ENCODE data around the gene OR6J1.
"Not testable (repeated sequence)": the region's sequence is repeated elsewhere in the genome, so short reads cannot be mapped to it uniquely, and the experiment has no call there.

OR6J1 gene

GRCh38 chr14:22630486-22630885 lies 13.7 kb downstream of the OR6J1 start:
- Histone ChIP-seq H3K36me3 (ENCODE audit: insufficient read depth, low read length) (no peaks in the 10 kb centered on the region), H2AFZ (ENCODE audit: low read length, unreplicated experiment) (no peak overlapping the region), H3K79me2 (ENCODE audit: control insufficient read depth, insufficient read depth, low read length, unreplicated experiment) (no peaks in the 10 kb centered on the region), H3K27ac (ENCODE audit: low read depth, low read length) (no peak overlapping the region), H3K4me1 (ENCODE audit: control insufficient read depth, insufficient read depth, low read length, unreplicated experiment) (peaks cover 4% of the 10 kb centered on the region), H3K27me3 (ENCODE audit: insufficient read depth, low read length) (no peaks in the 10 kb centered on the region), H3K4me3 (ENCODE audit: low read depth, low read length) (no peak overlapping the region)

GRCh38 chr14:22630066-22630465 lies 14.1 kb downstream of the OR6J1 start:
- no peak overlapping the region for H3K27ac ChIP-seq (ENCODE audit: low read depth, low read length)
- peaks cover 4% of the 10 kb centered on the region for H3K4me1 ChIP-seq (ENCODE audit: control insufficient read depth, insufficient read depth, low read length, unreplicated experiment)
- no peaks in the 10 kb centered on the region for H3K27me3 ChIP-seq (ENCODE audit: insufficient read depth, low read length)
- no peaks in the 10 kb centered on the region for H3K36me3 ChIP-seq (ENCODE audit: insufficient read depth, low read length)
- H2AFZ ChIP-seq (ENCODE audit: low read length, unreplicated experiment) = no peak overlapping the region
- no peaks in the 10 kb centered on the region for H3K79me2 ChIP-seq (ENCODE audit: control insufficient read depth, insufficient read depth, low read length, unreplicated experiment)
- H3K4me3 ChIP-seq (ENCODE audit: low read depth, low read length) = no peak overlapping the region

GRCh38 chr14:22629361-22629760 lies 14.8 kb downstream of the OR6J1 start:
- Histone ChIP-seq H3K27me3 (ENCODE audit: insufficient read depth, low read length) (no peaks in the 10 kb centered on the region), H3K4me1 (ENCODE audit: control insufficient read depth, insufficient read depth, low read length, unreplicated experiment) (peaks cover 4% of the 10 kb centered on the region), H3K4me3 (ENCODE audit: low read depth, low read length) (no peak overlapping the region), H2AFZ (ENCODE audit: low read length, unreplicated experiment) (no peak overlapping the region), H3K79me2 (ENCODE audit: control insufficient read depth, insufficient read depth, low read length, unreplicated experiment) (no peaks in the 10 kb centered on the region), H3K36me3 (ENCODE audit: insufficient read depth, low read length) (no peaks in the 10 kb centered on the region), H3K27ac (ENCODE audit: low read depth, low read length) (no peak overlapping the region)

GRCh38 chr14:22627506-22628263 lies 16.5 kb downstream of the OR6J1 start:
- peaks cover 5% of the 10 kb centered on the region for H3K4me1 ChIP-seq (ENCODE audit: control insufficient read depth, insufficient read depth, low read length, unreplicated experiment)
- H3K79me2 ChIP-seq (ENCODE audit: control insufficient read depth, insufficient read depth, low read length, unreplicated experiment) = no peaks in the 10 kb centered on the region
- no peaks in the 10 kb centered on the region for H3K27me3 ChIP-seq (ENCODE audit: insufficient read depth, low read length)
- no peak overlapping the region for H2AFZ ChIP-seq (ENCODE audit: low read length, unreplicated experiment)
- no peak overlapping the region for H3K4me3 ChIP-seq (ENCODE audit: low read depth, low read length)
- no peaks in the 10 kb centered on the region for H3K36me3 ChIP-seq (ENCODE audit: insufficient read depth, low read length)
- no peak overlapping the region for H3K27ac ChIP-seq (ENCODE audit: low read depth, low read length)

- H3K36me3 ChIP-seq (ENCODE audit: insufficient read depth, low read length) = no peaks in the 10 kb centered on the region
- no peaks in the 10 kb centered on the region for H3K79me2 ChIP-seq (ENCODE audit: control insufficient read depth, insufficient read depth, low read length, unreplicated experiment)
- H2AFZ ChIP-seq (ENCODE audit: low read length, unreplicated experiment) = no peak overlapping the region
- H3K4me1 ChIP-seq (ENCODE audit: control insufficient read depth, insufficient read depth, low read length, unreplicated experiment) = peaks cover 13% of the 10 kb centered on the region
- no peak overlapping the region for H3K27ac ChIP-seq (ENCODE audit: low read depth, low read length)
- H3K27me3 ChIP-seq (ENCODE audit: insufficient read depth, low read length) = no peaks in the 10 kb centered on the region
- H3K4me3 ChIP-seq (ENCODE audit: low read depth, low read length) = no peak overlapping the region
Observed at GRCh38 chr14:22626590-22626989, 17.6 kb downstream of the OR6J1 start.

- no peaks in the 10 kb centered on the region for H3K79me2 ChIP-seq (ENCODE audit: control insufficient read depth, insufficient read depth, low read length, unreplicated experiment)
- H3K4me3 ChIP-seq (ENCODE audit: low read depth, low read length) = no peak overlapping the region
- H3K27me3 ChIP-seq (ENCODE audit: insufficient read depth, low read length) = no peaks in the 10 kb centered on the region
- no peak overlapping the region for H2AFZ ChIP-seq (ENCODE audit: low read length, unreplicated experiment)
- no peaks in the 10 kb centered on the region for H3K36me3 ChIP-seq (ENCODE audit: insufficient read depth, low read length)
- H3K27ac ChIP-seq (ENCODE audit: low read depth, low read length) = no peak overlapping the region
- H3K4me1 ChIP-seq (ENCODE audit: control insufficient read depth, insufficient read depth, low read length, unreplicated experiment) = peaks cover 9% of the 10 kb centered on the region
Observed at GRCh38 chr14:22623047-22623446, 21.1 kb downstream of the OR6J1 start.

GRCh38 chr14:22622255-22622654 lies 21.9 kb downstream of the OR6J1 start:
- Histone ChIP-seq H3K27ac (ENCODE audit: low read depth, low read length) (peak overlapping the region; percentile 57; the same call in 1 of the 2 replicates), H2AFZ (ENCODE audit: low read length, unreplicated experiment) (peak overlapping the region; percentile 81), H3K27me3 (ENCODE audit: insufficient read depth, low read length) (no peaks in the 10 kb centered on the region), H3K4me1 (ENCODE audit: control insufficient read depth, insufficient read depth, low read length, unreplicated experiment) (peaks cover 9% of the 10 kb centered on the region), H3K79me2 (ENCODE audit: control insufficient read depth, insufficient read depth, low read length, unreplicated experiment) (no peaks in the 10 kb centered on the region), H3K36me3 (ENCODE audit: insufficient read depth, low read length) (no peaks in the 10 kb centered on the region), H3K4me3 (ENCODE audit: low read depth, low read length) (no peak overlapping the region)

- not testable (repeated sequence) for H3K4me3 ChIP-seq (ENCODE audit: low read depth, low read length); H3K27ac ChIP-seq (ENCODE audit: low read depth, low read length); H3K27me3 ChIP-seq (ENCODE audit: insufficient read depth, low read length); H2AFZ ChIP-seq (ENCODE audit: low read length, unreplicated experiment); H3K79me2 ChIP-seq (ENCODE audit: control insufficient read depth, insufficient read depth, low read length, unreplicated experiment); H3K36me3 ChIP-seq (ENCODE audit: insufficient read depth, low read length)
- H3K4me1 ChIP-seq (ENCODE audit: control insufficient read depth, insufficient read depth, low read length, unreplicated experiment) = peaks cover 21% of the 10 kb centered on the region
Observed at GRCh38 chr14:22615765-22616164, 28.4 kb downstream of the OR6J1 start.

GRCh38 chr14:22614240-22614799 lies 29.8 kb downstream of the OR6J1 start:
- Histone ChIP-seq H3K4me1 (ENCODE audit: control insufficient read depth, insufficient read depth, low read length, unreplicated experiment) (peaks cover 21% of the 10 kb centered on the region), H3K79me2 (ENCODE audit: control insufficient read depth, insufficient read depth, low read length, unreplicated experiment) (no peaks in the 10 kb centered on the region), H2AFZ (ENCODE audit: low read length, unreplicated experiment) (no peak overlapping the region), H3K27me3 (ENCODE audit: insufficient read depth, low read length) (no peaks in the 10 kb centered on the region), H3K4me3 (ENCODE audit: low read depth, low read length) (peak overlapping the region; percentile 22; the same call in 1 of the 2 replicates), H3K27ac (ENCODE audit: low read depth, low read length) (peak overlapping the region; percentile 95), H3K36me3 (ENCODE audit: insufficient read depth, low read length) (peaks cover 18% of the 10 kb centered on the region)

- H3K79me2 ChIP-seq (ENCODE audit: control insufficient read depth, insufficient read depth, low read length, unreplicated experiment) = no peaks in the 10 kb centered on the region
- peaks cover 21% of the 10 kb centered on the region for H3K4me1 ChIP-seq (ENCODE audit: control insufficient read depth, insufficient read depth, low read length, unreplicated experiment)
- peak overlapping the region; percentile 22; the same call in 1 of the 2 replicates for H3K4me3 ChIP-seq (ENCODE audit: low read depth, low read length)
- no peak overlapping the region for H2AFZ ChIP-seq (ENCODE audit: low read length, unreplicated experiment)
- H3K36me3 ChIP-seq (ENCODE audit: insufficient read depth, low read length) = peaks cover 18% of the 10 kb centered on the region
- H3K27ac ChIP-seq (ENCODE audit: low read depth, low read length) = peak overlapping the region; percentile 95
- no peaks in the 10 kb centered on the region for H3K27me3 ChIP-seq (ENCODE audit: insufficient read depth, low read length)
Observed at GRCh38 chr14:22613736-22614239, 30.4 kb downstream of the OR6J1 start.
